ENCODE measurements around the gene RAMP3.
"Not testable (repeated sequence)": the region's sequence is repeated elsewhere in the genome, so short reads cannot be mapped to it uniquely, and the experiment has no call there.

Gene RAMP3

GRCh38 chr7:45202625-45203024 is 45.0 kb downstream of the RAMP3 start:
- H3K27me3 ChIP-seq (ENCODE audit: insufficient read depth, low read depth) = no peaks in the 10 kb centered on the region
- no peak for TF ChIP-seq CTCF (conservative IDR thresholded peaks at IDR 0.05; ENCODE audit: low read depth, low read length)
- H3K27ac ChIP-seq = no peak overlapping the region
- no peaks in the 10 kb centered on the region for H3K36me3 ChIP-seq (ENCODE audit: insufficient read depth)
- H3K79me2 ChIP-seq (ENCODE audit: insufficient read depth, low read depth) = no peaks in the 10 kb centered on the region
- H2AFZ ChIP-seq (ENCODE audit: low read depth) = no peak overlapping the region
- H3K9ac ChIP-seq = no peak overlapping the region
- no peak overlapping the region for H3K4me3 ChIP-seq (IDR thresholded peaks at IDR 0.05; ENCODE audit: insufficient read depth, low read depth, low read length)
- H4K20me1 ChIP-seq (ENCODE audit: insufficient read depth) = no peaks in the 10 kb centered on the region
- H3K4me1 ChIP-seq (ENCODE audit: low read depth, poor library complexity, severe bottlenecking) = peaks cover 12% of the 10 kb centered on the region
- H3K4me2 ChIP-seq = no peak overlapping the region

GRCh38 chr7:45203036-45203435 is 45.4 kb downstream of the RAMP3 start:
- H3K4me2 ChIP-seq = no peak overlapping the region
- H3K27ac ChIP-seq = no peak overlapping the region
- no peak overlapping the region for H3K9ac ChIP-seq
- peaks cover 12% of the 10 kb centered on the region for H3K4me1 ChIP-seq (ENCODE audit: low read depth, poor library complexity, severe bottlenecking)
- no peak overlapping the region for H2AFZ ChIP-seq (ENCODE audit: low read depth)
- H4K20me1 ChIP-seq (ENCODE audit: insufficient read depth) = no peaks in the 10 kb centered on the region
- no peaks in the 10 kb centered on the region for H3K36me3 ChIP-seq (ENCODE audit: insufficient read depth)
- TF ChIP-seq CTCF (conservative IDR thresholded peaks at IDR 0.05; ENCODE audit: low read depth, low read length) = no peak
- no peaks in the 10 kb centered on the region for H3K79me2 ChIP-seq (ENCODE audit: insufficient read depth, low read depth)
- H3K27me3 ChIP-seq (ENCODE audit: insufficient read depth, low read depth) = no peaks in the 10 kb centered on the region
- no peak overlapping the region for H3K4me3 ChIP-seq (IDR thresholded peaks at IDR 0.05; ENCODE audit: insufficient read depth, low read depth, low read length)

GRCh38 chr7:45203459-45203858 is 45.9 kb downstream of the RAMP3 start:
- H3K9ac ChIP-seq = no peak overlapping the region
- no peaks in the 10 kb centered on the region for H3K27me3 ChIP-seq (ENCODE audit: insufficient read depth, low read depth)
- peak overlapping the region; percentile 34; the same call in 1 of the 2 replicates for H2AFZ ChIP-seq (ENCODE audit: low read depth)
- no peaks in the 10 kb centered on the region for H3K79me2 ChIP-seq (ENCODE audit: insufficient read depth, low read depth)
- TF ChIP-seq CTCF (conservative IDR thresholded peaks at IDR 0.05; ENCODE audit: low read depth, low read length) = no peak
- H3K36me3 ChIP-seq (ENCODE audit: insufficient read depth) = no peaks in the 10 kb centered on the region
- H3K4me1 ChIP-seq (ENCODE audit: low read depth, poor library complexity, severe bottlenecking) = peaks cover 12% of the 10 kb centered on the region
- H3K4me3 ChIP-seq (IDR thresholded peaks at IDR 0.05; ENCODE audit: insufficient read depth, low read depth, low read length) = no peak overlapping the region
- no peaks in the 10 kb centered on the region for H4K20me1 ChIP-seq (ENCODE audit: insufficient read depth)
- H3K4me2 ChIP-seq = no peak overlapping the region
- no peak overlapping the region for H3K27ac ChIP-seq

- H3K9ac ChIP-seq = no peak overlapping the region
- H3K4me3 ChIP-seq (IDR thresholded peaks at IDR 0.05; ENCODE audit: insufficient read depth, low read depth, low read length) = no peak overlapping the region
Observed at GRCh38 chr7:45203936-45204445, 46.4 kb downstream of the RAMP3 start.

GRCh38 chr7:45206266-45206665 is 48.7 kb downstream of the RAMP3 start:
- not testable (repeated sequence) for H3K36me3 ChIP-seq (ENCODE audit: insufficient read depth); H3K4me3 ChIP-seq (IDR thresholded peaks at IDR 0.05; ENCODE audit: insufficient read depth, low read depth, low read length); H3K27me3 ChIP-seq (ENCODE audit: insufficient read depth, low read depth); H3K79me2 ChIP-seq (ENCODE audit: insufficient read depth, low read depth); H2AFZ ChIP-seq (ENCODE audit: low read depth); H4K20me1 ChIP-seq (ENCODE audit: insufficient read depth); H3K27ac ChIP-seq; H3K9ac ChIP-seq; H3K4me2 ChIP-seq
- H3K4me1 ChIP-seq (ENCODE audit: low read depth, poor library complexity, severe bottlenecking) = peaks cover 12% of the 10 kb centered on the region

More at GRCh38 chr7:45203936-45204445, 46.4 kb downstream of the RAMP3 start:
- no peak for TF ChIP-seq CTCF (conservative IDR thresholded peaks at IDR 0.05; ENCODE audit: low read depth, low read length)
- H3K4me1 ChIP-seq (ENCODE audit: low read depth, poor library complexity, severe bottlenecking) = peaks cover 12% of the 10 kb centered on the region
- no peaks in the 10 kb centered on the region for H3K79me2 ChIP-seq (ENCODE audit: insufficient read depth, low read depth)
- H3K27me3 ChIP-seq (ENCODE audit: insufficient read depth, low read depth) = no peaks in the 10 kb centered on the region
- no peak overlapping the region for H3K27ac ChIP-seq
- no peaks in the 10 kb centered on the region for H4K20me1 ChIP-seq (ENCODE audit: insufficient read depth)
- peak overlapping the region; percentile 34 for H2AFZ ChIP-seq (ENCODE audit: low read depth)
- H3K4me2 ChIP-seq = peak overlapping the region; percentile 19; the same call in 1 of the 2 replicates
- no peaks in the 10 kb centered on the region for H3K36me3 ChIP-seq (ENCODE audit: insufficient read depth)

- H3K4me3 ChIP-seq (IDR thresholded peaks at IDR 0.05; ENCODE audit: insufficient read depth, low read depth, low read length); H3K27ac ChIP-seq; H3K79me2 ChIP-seq (ENCODE audit: insufficient read depth, low read depth); H4K20me1 ChIP-seq (ENCODE audit: insufficient read depth); H3K4me1 ChIP-seq (ENCODE audit: low read depth, poor library complexity, severe bottlenecking); H3K27me3 ChIP-seq (ENCODE audit: insufficient read depth, low read depth); H3K4me2 ChIP-seq; H3K9ac ChIP-seq; H2AFZ ChIP-seq (ENCODE audit: low read depth); H3K36me3 ChIP-seq (ENCODE audit: insufficient read depth): not testable (repeated sequence)
Observed at GRCh38 chr7:45209909-45210308, 52.3 kb downstream of the RAMP3 start.
